ENCODE data around the gene EVA1A. TPM values are rescaled to one million over a fixed set of nuclear protein-coding genes. Genes with fewer than 3 reads are reported as not detected.

EVA1A gene
- total RNA-seq, 1 experiment from 2014 or later: 0.68 TPM

DNA sequence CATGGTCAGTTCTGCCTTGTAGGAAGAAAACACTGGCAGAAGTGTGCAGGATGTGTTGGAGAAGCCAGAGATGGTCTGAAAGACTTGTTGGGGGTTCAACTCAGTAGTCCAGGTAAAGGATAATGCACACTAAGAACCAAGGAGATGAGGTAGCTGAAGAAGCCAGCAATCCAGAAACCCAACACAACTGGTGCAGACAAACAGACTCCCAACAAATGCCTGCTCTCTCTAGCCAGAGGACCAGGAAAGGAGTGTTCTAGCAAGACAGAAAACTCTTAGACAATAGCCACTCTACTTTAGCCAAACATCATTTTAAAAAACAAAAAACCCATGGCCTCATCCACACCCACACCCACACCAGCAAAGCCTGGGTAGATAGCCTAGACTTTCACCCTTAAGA, 33.9 kb downstream of the EVA1A start:
- no peak overlapping the region for H2BK12ac ChIP-seq (ENCODE audit: insufficient read length, low read depth, low read length)
- no peak overlapping the region for H3K23ac ChIP-seq (ENCODE audit: insufficient read length, low read depth, low read length)
- no peak overlapping the region for H4K8ac ChIP-seq (replicated peaks; ENCODE audit: insufficient read length, low read depth, low read length)
- H3K23me2 ChIP-seq (ENCODE audit: insufficient read length, low read depth, low read length, poor library complexity, severe bottlenecking): no peaks in the 10 kb centered on the region
- TF ChIP-seq CTCF (conservative IDR thresholded peaks at IDR 0.05): no peak
- no peak overlapping the region for H3K4me2 ChIP-seq (ENCODE audit: insufficient read depth, insufficient read length, low read length)
- Mint-ChIP-seq H3K9me3 (no peaks in the 10 kb centered on the region), H3K4me1 (peaks cover 15 to 17% of the 10 kb centered on the region in 2 experiments), H3K36me3 (ENCODE audit: insufficient read depth in 1 of 3, low read depth in 3 of 3) (no peaks in the 10 kb centered on the region), H3K27me3 (ENCODE audit: low read depth) (no peaks in the 10 kb centered on the region; the same call in 1 of the 2 replicates), H3K27ac (no peak overlapping the region), H3K4me3 (no peak overlapping the region)
- no peak overlapping the region for H2BK20ac ChIP-seq (ENCODE audit: low read depth, low read length, poor library complexity, severe bottlenecking)
- H3K9me3 ChIP-seq (ENCODE audit: control insufficient read depth, low read depth, low read length): no peaks in the 10 kb centered on the region
- no peaks in the 10 kb centered on the region for H3K79me1 ChIP-seq (ENCODE audit: insufficient read depth, low read depth, low read length, poor library complexity, severe bottlenecking)
- H2BK5ac ChIP-seq (ENCODE audit: insufficient read length, low read length): no peak overlapping the region
- H3K56ac ChIP-seq (ENCODE audit: insufficient read length, low read depth, low read length): no peak overlapping the region
- H3K27me3 ChIP-seq (ENCODE audit: insufficient read depth, low read length): no peaks in the 10 kb centered on the region
- no peak overlapping the region for H2BK15ac ChIP-seq (ENCODE audit: low read depth, low read length)
- no peak overlapping the region for H3K18ac ChIP-seq (ENCODE audit: insufficient read length, low read depth, low read length)
- H3K9ac ChIP-seq (ENCODE audit: extremely low read depth, insufficient read length, low read length): no peak overlapping the region
- H3K4ac ChIP-seq (ENCODE audit: low read depth, low read length): no peak overlapping the region
- H4K20me1 ChIP-seq (ENCODE audit: control insufficient read depth, insufficient read depth, insufficient read length): no peaks in the 10 kb centered on the region
- no peak overlapping the region for H4K91ac ChIP-seq (ENCODE audit: insufficient read length, low read depth, low read length)
- H2AFZ ChIP-seq (ENCODE audit: low read length): no peak overlapping the region
- H2BK120ac ChIP-seq (ENCODE audit: low read depth, low read length, poor library complexity, severe bottlenecking): no peak overlapping the region
- DNase-seq: no peak
- no peak overlapping the region for H3K27ac ChIP-seq (ENCODE audit: insufficient read length, low read depth, low read length)
- H3K14ac ChIP-seq (ENCODE audit: insufficient read depth, low read length): no peak overlapping the region
- no peak overlapping the region for H4K5ac ChIP-seq (ENCODE audit: insufficient read length, low read depth, low read length)
- no peaks in the 10 kb centered on the region for H3K4me1 ChIP-seq (ENCODE audit: insufficient read depth, low read length)
- H2AK5ac ChIP-seq (ENCODE audit: insufficient read length, low read length): no peak overlapping the region
- H3K79me2 ChIP-seq (ENCODE audit: insufficient read depth, low read length): no peaks in the 10 kb centered on the region
- no peak overlapping the region for H3T11ph ChIP-seq (ENCODE audit: low read length)

Measured in H9 (cell line).